Thyroid gland (tissue), 4 donors: Measurements from ENCODE around the gene YARS1.

Experiments used
- POLR2A ChIP-seq, 2 donors: fragments of 450-650 bp; IDR thresholded peaks; one replicate each; pipeline ENCODE4 v1.6.1; 2017; ENCODE audit warnings: antibody characterized with exemption in 2 of 2, mild to moderate bottlenecking in 2 of 2, moderate library complexity in 1 of 2
- TF ChIP-seq, protein P1 (sequence below), 6 experiments: fragments of 200-600 bp in 3 of 6; fragments of 450-650 bp in 3 of 6; sonication (generic) in 3 of 6; IDR thresholded peaks; one replicate each; pipeline ENCODE4 v1.5.1; 2016 to 2019; ENCODE audit warnings: antibody characterized with exemption in 6 of 6, mild to moderate bottlenecking in 2 of 6, inconsistent platforms in 1 of 6, moderate library complexity in 1 of 6

- TF ChIP-seq, protein P1, sequence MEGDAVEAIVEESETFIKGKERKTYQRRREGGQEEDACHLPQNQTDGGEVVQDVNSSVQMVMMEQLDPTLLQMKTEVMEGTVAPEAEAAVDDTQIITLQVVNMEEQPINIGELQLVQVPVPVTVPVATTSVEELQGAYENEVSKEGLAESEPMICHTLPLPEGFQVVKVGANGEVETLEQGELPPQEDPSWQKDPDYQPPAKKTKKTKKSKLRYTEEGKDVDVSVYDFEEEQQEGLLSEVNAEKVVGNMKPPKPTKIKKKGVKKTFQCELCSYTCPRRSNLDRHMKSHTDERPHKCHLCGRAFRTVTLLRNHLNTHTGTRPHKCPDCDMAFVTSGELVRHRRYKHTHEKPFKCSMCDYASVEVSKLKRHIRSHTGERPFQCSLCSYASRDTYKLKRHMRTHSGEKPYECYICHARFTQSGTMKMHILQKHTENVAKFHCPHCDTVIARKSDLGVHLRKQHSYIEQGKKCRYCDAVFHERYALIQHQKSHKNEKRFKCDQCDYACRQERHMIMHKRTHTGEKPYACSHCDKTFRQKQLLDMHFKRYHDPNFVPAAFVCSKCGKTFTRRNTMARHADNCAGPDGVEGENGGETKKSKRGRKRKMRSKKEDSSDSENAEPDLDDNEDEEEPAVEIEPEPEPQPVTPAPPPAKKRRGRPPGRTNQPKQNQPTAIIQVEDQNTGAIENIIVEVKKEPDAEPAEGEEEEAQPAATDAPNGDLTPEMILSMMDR (IDR thresholded peaks at IDR 0.05) = no peak
- no peak for TF ChIP-seq POLR2A (IDR thresholded peaks at IDR 0.05)
These were observed 55.8 kb downstream of the YARS1 start for GRCh38 chr1:32761253-32761877.
